Activated T-helper 1 cell treated with anti-CD3 and anti-CD28 coated beads, Interleukin-12 subunit alpha, Interleukin-12 subunit beta, Interleukin-2, Interleukin-4 antibody, amounts not matched to agents 30 ng/mL and 10 ng/mL and 1 ng/mL, durations not matched to agents 14 hours and 24 hours and 36 hours (primary cell): Measurements from ENCODE around the gene CPO. TPM values are rescaled to one million over a fixed set of nuclear protein-coding genes. Genes with fewer than 3 reads are reported as not detected.

ENCODE experiments used
- DNase-seq: peaks from one replicate; pipeline ENCODE4 v3.0.0; 2021; ENCODE audit warnings: low spot score
- H3K27ac Mint-ChIP-seq: one replicate; pipeline ENCODE4 v1.8.0; 2021; ENCODE audit warnings: mild to moderate bottlenecking, mixed read lengths
- H3K27me3 Mint-ChIP-seq: one replicate; pipeline ENCODE4 v1.8.0; 2022; ENCODE audit warnings: mild to moderate bottlenecking, moderate library complexity, mixed read lengths; ENCODE audit not compliant: insufficient read depth
- H3K36me3 Mint-ChIP-seq: one replicate; pipeline ENCODE4 v1.8.0; 2021; ENCODE audit warnings: low read depth, mixed read lengths
- H3K4me1 Mint-ChIP-seq: one replicate; pipeline ENCODE4 v1.8.0; 2021; ENCODE audit warnings: low read depth, mixed read lengths
- H3K4me3 Mint-ChIP-seq: one replicate; pipeline ENCODE4 v1.8.0; 2021; ENCODE audit warnings: mild to moderate bottlenecking, moderate library complexity, mixed read lengths
- H3K9me3 Mint-ChIP-seq: one replicate; pipeline ENCODE4 v1.8.0; 2021; ENCODE audit warnings: mixed read lengths
- intact Hi-C: fragments of 100-400 bp; cut with micrococcal nuclease; formaldehyde crosslinking; loops from one replicate; pipeline ENCODE4 v1.15.1; 2024
- total RNA-seq: library from RNA; stranded (reverse); gene quantifications from 2 replicates; pipeline ENCODE4 v1.2.3, GENCODE V29; 2022

Gene CPO
- total RNA-seq, 1 donor from 2014 or later: not detected

GRCh38 chr2:206991070-206991469, 51.8 kb downstream of the CPO start:
- DNase-seq: no peak
- no peak overlapping the region for H3K4me3 Mint-ChIP-seq
- peaks cover 2% of the 10 kb centered on the region for H3K27me3 Mint-ChIP-seq
- intact Hi-C loops: no loop called here
- H3K27ac Mint-ChIP-seq: no peak overlapping the region
- no peaks in the 10 kb centered on the region for H3K36me3 Mint-ChIP-seq
- H3K9me3 Mint-ChIP-seq: no peaks in the 10 kb centered on the region
- H3K4me1 Mint-ChIP-seq: peaks cover 12% of the 10 kb centered on the region

- Mint-ChIP-seq H3K4me3 (no peak overlapping the region), H3K36me3 (no peaks in the 10 kb centered on the region), H3K4me1 (peaks cover 4% of the 10 kb centered on the region), H3K27ac (no peak overlapping the region), H3K27me3 (peaks cover 17% of the 10 kb centered on the region), H3K9me3 (peaks cover 6% of the 10 kb centered on the region)
- DNase-seq: no peak
- intact Hi-C loops: no loop called here
Measured at GRCh38 chr2:206993396-206993911, 54.1 kb downstream of the CPO start.

DNA sequence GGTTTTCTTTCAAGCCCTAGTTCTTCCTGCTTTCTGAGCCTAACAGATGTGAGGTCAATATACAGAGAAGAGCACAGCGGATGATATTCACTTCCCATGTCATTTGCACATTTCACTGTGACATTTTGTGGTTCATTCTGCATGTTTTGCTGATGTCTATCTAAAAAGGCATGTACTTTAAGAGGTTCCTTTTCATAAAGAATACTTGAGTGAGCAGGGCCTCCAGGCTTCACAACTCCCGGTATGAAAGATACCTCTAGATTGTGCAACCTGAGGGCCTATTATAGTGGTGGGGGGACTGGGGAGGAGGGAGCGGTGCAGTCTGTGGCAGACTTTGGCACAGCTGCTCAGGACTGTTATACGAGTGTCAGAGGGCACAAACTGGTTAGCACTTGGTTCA, 54.6 kb downstream of the CPO start:
- DNase-seq: no peak
- Mint-ChIP-seq H3K4me1 (peaks cover 4% of the 10 kb centered on the region), H3K27me3 (peaks cover 17% of the 10 kb centered on the region), H3K36me3 (no peaks in the 10 kb centered on the region), H3K9me3 (peaks cover 6% of the 10 kb centered on the region), H3K27ac (no peak overlapping the region), H3K4me3 (no peak overlapping the region)
- intact Hi-C loops: no loop called here

GRCh38 chr2:206996556-206997065, 57.3 kb downstream of the CPO start:
- Mint-ChIP-seq H3K9me3 (peaks cover 6% of the 10 kb centered on the region), H3K4me3 (no peak overlapping the region), H3K36me3 (no peaks in the 10 kb centered on the region), H3K4me1 (no peaks in the 10 kb centered on the region), H3K27ac (no peak overlapping the region), H3K27me3 (peaks cover 17% of the 10 kb centered on the region)
- DNase-seq: no peak
- intact Hi-C loops: no loop called here

GRCh38 chr2:207008105-207008990, 69.0 kb downstream of the CPO start:
- no peaks in the 10 kb centered on the region for H3K4me1 Mint-ChIP-seq
- no peak overlapping the region for H3K27ac Mint-ChIP-seq
- DNase-seq: no peak
- H3K36me3 Mint-ChIP-seq: no peaks in the 10 kb centered on the region
- H3K4me3 Mint-ChIP-seq: no peak overlapping the region
- H3K27me3 Mint-ChIP-seq: peaks cover 8% of the 10 kb centered on the region
- intact Hi-C loops: no loop called here
- peaks cover 3% of the 10 kb centered on the region for H3K9me3 Mint-ChIP-seq

DNA sequence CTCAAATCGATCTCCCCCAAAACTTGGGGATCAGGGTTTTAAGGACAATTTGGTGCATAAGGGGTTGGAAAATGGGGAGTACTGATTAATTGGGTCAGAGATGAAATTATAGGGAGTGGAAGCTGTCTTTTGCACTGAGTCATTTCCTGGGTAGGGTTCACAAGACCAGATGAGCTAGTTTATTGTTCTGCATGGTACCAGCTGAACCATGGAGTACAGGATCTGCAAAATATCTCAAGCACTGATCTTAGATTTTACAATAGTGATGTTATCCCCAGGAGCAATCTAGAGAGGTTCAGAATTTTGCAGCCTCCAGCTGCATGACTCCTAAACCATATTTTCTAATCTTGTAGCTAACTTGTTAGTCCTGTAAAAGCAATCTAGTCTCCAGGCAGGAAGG, 73.1 kb downstream of the CPO start:
- Mint-ChIP-seq H3K27ac (no peak overlapping the region), H3K27me3 (peaks cover 7% of the 10 kb centered on the region), H3K9me3 (no peaks in the 10 kb centered on the region), H3K36me3 (no peaks in the 10 kb centered on the region), H3K4me1 (no peaks in the 10 kb centered on the region), H3K4me3 (no peak overlapping the region)
- DNase-seq: no peak
- intact Hi-C loops: no loop called here

GRCh38 chr2:207014424-207014823, 75.1 kb downstream of the CPO start:
- Mint-ChIP-seq H3K36me3 (no peaks in the 10 kb centered on the region), H3K4me3 (no peak overlapping the region), H3K4me1 (no peaks in the 10 kb centered on the region), H3K9me3 (no peaks in the 10 kb centered on the region), H3K27ac (no peak overlapping the region), H3K27me3 (peaks cover 2% of the 10 kb centered on the region)
- no peak for DNase-seq
- intact Hi-C loops: no loop called here

GRCh38 chr2:207015901-207016300, 76.6 kb downstream of the CPO start:
- no peaks in the 10 kb centered on the region for H3K9me3 Mint-ChIP-seq
- peaks cover 2% of the 10 kb centered on the region for H3K27me3 Mint-ChIP-seq
- no peak overlapping the region for H3K27ac Mint-ChIP-seq
- no peak for DNase-seq
- no peaks in the 10 kb centered on the region for H3K36me3 Mint-ChIP-seq
- intact Hi-C loops: no loop called here
- H3K4me3 Mint-ChIP-seq: no peak overlapping the region
- no peaks in the 10 kb centered on the region for H3K4me1 Mint-ChIP-seq

Other genes starting within 250 kb of the CPO start
- not detected in 2 replicates for gene DYTN, start 221.1 kb upstream of the CPO start, total RNA-seq
- 0.20 and 0.36 TPM in 2 replicates for gene MDH1B, start 174.2 kb upstream of the CPO start, total RNA-seq
- 32.8 and 36.7 TPM in 2 replicates for gene FASTKD2, start 173.9 kb upstream of the CPO start, total RNA-seq
- 13.4 and 16.5 TPM in 2 replicates for gene KLF7, start 226.4 kb downstream of the CPO start, total RNA-seq